MCF 10A (cell line): ENCODE measurements around the gene ADGRD1. TPM values are rescaled to one million over a fixed set of nuclear protein-coding genes. Genes with fewer than 3 reads are reported as not detected.

ENCODE experiments used
- BruUV-seq: library from RNA; stranded (reverse); fragments of 400-500 nt; replicated peaks from 2 replicates; lab custom pipeline; 2021; lab: Mats Ljungman, UMichigan
- CTCF ChIA-PET: fragments of 300-600 bp; sonication (Branson Sonifier 250); formaldehyde crosslinking; extraction: SDS; loops from one replicate; lab custom pipeline; 2021; ENCODE audit warnings: antibody characterized with exemption, inconsistent platforms; lab: Yijun Ruan, JAX
- POLR2A ChIA-PET: fragments of 300-600, 350-650 bp; sonication (Branson Sonifier 250); formaldehyde crosslinking; extraction: SDS; loops from one replicate; lab custom pipeline; 2020; ENCODE audit warnings: antibody characterized with exemption, inconsistent platforms; lab: Yijun Ruan, JAX
- DNase-seq: peaks from one replicate; pipeline ENCODE4 v3.0.0-alpha.2; 2018; ENCODE audit not compliant: unreplicated experiment
- H3K27ac Mint-ChIP-seq: one replicate; pipeline ENCODE4 v1.8.0; 2022; ENCODE audit warnings: mild to moderate bottlenecking, low read depth, mixed read lengths; ENCODE audit not compliant: unreplicated experiment
- H3K27me3 Mint-ChIP-seq: one replicate; pipeline ENCODE4 v1.8.0; 2022; ENCODE audit warnings: mixed read lengths; ENCODE audit not compliant: insufficient read depth, unreplicated experiment
- H3K36me3 Mint-ChIP-seq: one replicate; pipeline ENCODE4 v1.8.0; 2022; ENCODE audit warnings: mild to moderate bottlenecking, moderate library complexity, mixed read lengths; ENCODE audit not compliant: insufficient read depth, unreplicated experiment
- H3K4me1 Mint-ChIP-seq: one replicate; pipeline ENCODE4 v1.8.0; 2022; ENCODE audit warnings: mixed read lengths; ENCODE audit not compliant: insufficient read depth, unreplicated experiment
- H3K4me3 Mint-ChIP-seq: one replicate; pipeline ENCODE4 v1.8.0; 2022; ENCODE audit warnings: mild to moderate bottlenecking, moderate library complexity, mixed read lengths; ENCODE audit not compliant: unreplicated experiment
- H3K9me3 Mint-ChIP-seq: one replicate; pipeline ENCODE4 v1.8.0; 2022; ENCODE audit warnings: mixed read lengths; ENCODE audit not compliant: unreplicated experiment
- CTCF ChIP-seq: fragments of 200-600 bp; IDR thresholded peaks from one replicate; pipeline ENCODE4 v1.8.0; 2022; ENCODE audit warnings: antibody characterized with exemption, mild to moderate bottlenecking; ENCODE audit not compliant: unreplicated experiment
- intact Hi-C: fragments of 100-400 bp; cut with micrococcal nuclease; formaldehyde crosslinking; loops from 2 replicates; pipeline ENCODE4 v1.14.1; 2022
- total RNA-seq: library from RNA; stranded (reverse); gene quantifications from 2 replicates; pipeline ENCODE4 v1.2.3, GENCODE V29; 2022

Gene ADGRD1
- total RNA-seq, 1 experiment from 2014 or later = 0.68 TPM

GRCh38 chr12:131044760-131045381, 91.2 kb downstream of the ADGRD1 start:
- Mint-ChIP-seq H3K9me3 (no peaks in the 10 kb centered on the region), H3K36me3 (no peaks in the 10 kb centered on the region), H3K27me3 (peaks cover 35% of the 10 kb centered on the region), H3K4me3 (no peak overlapping the region), H3K27ac (no peak overlapping the region), H3K4me1 (no peaks in the 10 kb centered on the region)
- no peak for DNase-seq
- TF ChIP-seq CTCF = no peak
- no TSS peak for BruUV-seq
- POLR2A ChIA-PET = no interaction called here
- CTCF ChIA-PET = no interaction called here
- intact Hi-C loops = no loop called here

GRCh38 chr12:131045705-131046460, 92.2 kb downstream of the ADGRD1 start:
- intact Hi-C loops = no loop called here
- TF ChIP-seq CTCF = no peak
- Mint-ChIP-seq H3K9me3 (no peaks in the 10 kb centered on the region), H3K4me3 (no peak overlapping the region), H3K4me1 (no peaks in the 10 kb centered on the region), H3K27me3 (peaks cover 39% of the 10 kb centered on the region), H3K36me3 (no peaks in the 10 kb centered on the region), H3K27ac (no peak overlapping the region)
- BruUV-seq = no TSS peak
- ChIA-PET CTCF (no interaction called here), POLR2A (no interaction called here)
- no peak for DNase-seq

GRCh38 chr12:131046813-131047788, 93.4 kb downstream of the ADGRD1 start:
- CTCF ChIA-PET = no interaction called here
- no peak for TF ChIP-seq CTCF
- Mint-ChIP-seq H3K27ac (no peak overlapping the region), H3K4me1 (no peaks in the 10 kb centered on the region), H3K9me3 (no peaks in the 10 kb centered on the region), H3K36me3 (no peaks in the 10 kb centered on the region), H3K4me3 (no peak overlapping the region), H3K27me3 (peaks cover 37% of the 10 kb centered on the region)
- BruUV-seq = no TSS peak
- no peak for DNase-seq
- POLR2A ChIA-PET = no interaction called here
- intact Hi-C loops = no loop called here
